Tibial artery (tissue), 4 donors: Measurements from ENCODE around the gene ZNF74.
"Not testable (repeated sequence)": the region's sequence is repeated elsewhere in the genome, so short reads cannot be mapped to it uniquely, and the experiment has no call there.

Source experiments
- DNase-seq, 2 donors: peaks; one replicate each; pipeline ENCODE4 v3.0.0-alpha.2; 2019
- H3K27ac ChIP-seq, 2 donors: fragments of 200-600 bp; sonication (generic) in 1 of 2; 1 replicate in 1 of 2; 2 replicates in 1 of 2; pipeline ENCODE4 v1.5.1; 2018 to 2019; ENCODE audit warnings: mild to moderate bottlenecking in 1 of 2
- H3K27me3 ChIP-seq, 2 donors: fragments of 200-600 bp; sonication (generic) in 1 of 2; one replicate each; pipeline versions ENCODE4 v1.5.1 to v1.6.0; 2016 to 2019
- H3K36me3 ChIP-seq, 3 donors: fragments of 200-600 bp; sonication (generic) in 2 of 3; one replicate each; pipeline ENCODE4 v1.5.1; 2016 to 2019; ENCODE audit warnings: mild to moderate bottlenecking in 2 of 3
- H3K4me1 ChIP-seq, 4 donors: fragments of 200-600 bp; sonication (generic) in 2 of 4; 1 replicate in 3 of 4; 2 replicates in 1 of 4; pipeline ENCODE4 v1.5.1; 2016 to 2019
- H3K4me3 ChIP-seq, 2 donors: fragments of 200-600 bp; sonication (generic) in 1 of 2; 1 replicate in 1 of 2; 2 replicates in 1 of 2; pipeline ENCODE4 v1.5.1; 2018 to 2019; ENCODE audit warnings: mild to moderate bottlenecking in 2 of 2
- H3K9me3 ChIP-seq, 3 donors: fragments of 200-600 bp; sonication (generic) in 1 of 3; one replicate each; pipeline ENCODE4 v1.5.1; 2016 to 2019
- intact Hi-C: fragments of 100-400 bp; cut with DNase I; formaldehyde crosslinking; loops from one replicate; pipeline ENCODE4 v1.15.0; 2023; ENCODE audit warnings: low total_unique reads
- TF ChIP-seq, protein P1 (sequence below), 2 experiments: fragments of 200-600 bp in 1 of 2; fragments of 450-650 bp in 1 of 2; IDR thresholded peaks; one replicate each; pipeline ENCODE4 v1.5.1; 2017 to 2019; ENCODE audit warnings: antibody characterized with exemption in 2 of 2, mild to moderate bottlenecking in 1 of 2, moderate library complexity in 1 of 2

ZNF74 gene

DNA sequence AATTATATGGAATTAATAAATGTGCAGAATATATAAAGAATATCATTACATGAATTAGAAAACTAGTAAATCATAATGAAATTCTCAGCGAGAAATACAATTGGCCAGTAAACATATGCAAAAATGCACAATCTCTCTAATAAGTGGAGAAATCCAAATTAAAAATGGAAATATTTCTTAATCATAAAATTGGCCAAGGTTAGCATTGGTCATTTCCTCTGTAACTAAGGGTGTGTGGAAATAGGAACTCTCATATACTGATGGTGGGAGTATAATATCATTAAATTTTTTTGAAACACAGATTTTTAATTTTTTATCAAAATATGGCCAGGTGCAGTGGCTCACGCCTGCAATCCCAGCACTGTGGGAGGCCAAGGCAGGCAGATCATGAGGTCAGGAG, 7.6 kb upstream of the ZNF74 start:
- Histone ChIP-seq H3K4me3 (no peak overlapping the region), H3K36me3 (no peaks in the 10 kb centered on the region), H3K27me3 (peaks cover 0 to 28% of the 10 kb centered on the region in 2 donors), H3K27ac (no peak overlapping the region), H3K9me3 (no peaks in the 10 kb centered on the region), H3K4me1 (no peaks in the 10 kb centered on the region)
- DNase-seq: no peak
- intact Hi-C loops: no loop called here
- TF ChIP-seq, protein P1, sequence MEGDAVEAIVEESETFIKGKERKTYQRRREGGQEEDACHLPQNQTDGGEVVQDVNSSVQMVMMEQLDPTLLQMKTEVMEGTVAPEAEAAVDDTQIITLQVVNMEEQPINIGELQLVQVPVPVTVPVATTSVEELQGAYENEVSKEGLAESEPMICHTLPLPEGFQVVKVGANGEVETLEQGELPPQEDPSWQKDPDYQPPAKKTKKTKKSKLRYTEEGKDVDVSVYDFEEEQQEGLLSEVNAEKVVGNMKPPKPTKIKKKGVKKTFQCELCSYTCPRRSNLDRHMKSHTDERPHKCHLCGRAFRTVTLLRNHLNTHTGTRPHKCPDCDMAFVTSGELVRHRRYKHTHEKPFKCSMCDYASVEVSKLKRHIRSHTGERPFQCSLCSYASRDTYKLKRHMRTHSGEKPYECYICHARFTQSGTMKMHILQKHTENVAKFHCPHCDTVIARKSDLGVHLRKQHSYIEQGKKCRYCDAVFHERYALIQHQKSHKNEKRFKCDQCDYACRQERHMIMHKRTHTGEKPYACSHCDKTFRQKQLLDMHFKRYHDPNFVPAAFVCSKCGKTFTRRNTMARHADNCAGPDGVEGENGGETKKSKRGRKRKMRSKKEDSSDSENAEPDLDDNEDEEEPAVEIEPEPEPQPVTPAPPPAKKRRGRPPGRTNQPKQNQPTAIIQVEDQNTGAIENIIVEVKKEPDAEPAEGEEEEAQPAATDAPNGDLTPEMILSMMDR (IDR thresholded peaks at IDR 0.05): no peak

DNA sequence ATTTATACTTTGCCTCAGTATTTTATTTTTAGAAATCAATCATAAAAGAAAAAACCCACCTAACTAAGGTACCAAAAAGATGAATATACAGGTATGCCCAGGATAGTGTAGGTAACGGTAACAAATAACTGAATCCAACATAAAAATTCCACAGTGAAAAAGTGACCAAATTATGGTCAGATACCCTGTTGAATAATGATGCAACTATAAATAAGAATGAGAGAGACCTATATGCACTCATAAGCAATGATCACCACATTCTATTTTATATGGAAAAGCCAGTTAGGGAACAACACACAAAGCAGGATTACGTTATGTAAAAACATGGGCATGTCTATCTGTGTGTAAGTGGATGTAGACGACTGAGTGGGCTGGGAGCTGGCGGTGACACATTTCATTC, 7.0 kb upstream of the ZNF74 start:
- TF ChIP-seq, protein P1 (IDR thresholded peaks at IDR 0.05): no peak
- H3K4me3 ChIP-seq: no peak overlapping the region
- no peak for DNase-seq
- H3K9me3 ChIP-seq: no peaks in the 10 kb centered on the region
- peaks cover 0 to 28% of the 10 kb centered on the region in 2 donors for H3K27me3 ChIP-seq
- intact Hi-C loops: no loop called here
- no peaks in the 10 kb centered on the region for H3K36me3 ChIP-seq
- H3K4me1 ChIP-seq: no peaks in the 10 kb centered on the region
- H3K27ac ChIP-seq: no peak overlapping the region

DNA sequence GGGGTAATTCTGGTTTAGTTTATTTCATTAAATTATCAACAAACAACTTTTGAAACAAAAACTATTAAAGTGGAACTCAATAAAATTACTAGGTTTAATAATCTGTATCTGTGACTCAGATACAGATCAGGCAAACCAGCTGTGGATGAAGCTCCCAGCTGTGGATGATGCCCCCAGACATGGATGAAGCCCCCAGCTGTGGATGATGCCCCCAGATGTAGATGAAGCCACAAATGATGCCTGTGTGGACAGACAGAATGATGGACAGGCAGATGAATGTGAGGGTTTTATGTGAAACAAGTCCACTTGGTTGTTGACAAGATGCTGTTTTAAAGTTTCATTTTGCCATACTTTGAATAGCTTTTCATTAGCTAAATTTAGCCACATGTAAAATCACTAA, 5.8 kb upstream of the ZNF74 start:
- TF ChIP-seq, protein P1 (IDR thresholded peaks at IDR 0.05): no peak
- no peak for DNase-seq
- Histone ChIP-seq H3K27ac (no peak overlapping the region), H3K9me3 (no peaks in the 10 kb centered on the region), H3K36me3 (no peaks in the 10 kb centered on the region), H3K4me3 (no peak overlapping the region), H3K27me3 (peaks cover 0 to 28% of the 10 kb centered on the region in 2 donors), H3K4me1 (peaks cover 0 to under 1% (median 0%) of the 10 kb centered on the region in 4 donors)
- intact Hi-C loops: no loop called here

DNA sequence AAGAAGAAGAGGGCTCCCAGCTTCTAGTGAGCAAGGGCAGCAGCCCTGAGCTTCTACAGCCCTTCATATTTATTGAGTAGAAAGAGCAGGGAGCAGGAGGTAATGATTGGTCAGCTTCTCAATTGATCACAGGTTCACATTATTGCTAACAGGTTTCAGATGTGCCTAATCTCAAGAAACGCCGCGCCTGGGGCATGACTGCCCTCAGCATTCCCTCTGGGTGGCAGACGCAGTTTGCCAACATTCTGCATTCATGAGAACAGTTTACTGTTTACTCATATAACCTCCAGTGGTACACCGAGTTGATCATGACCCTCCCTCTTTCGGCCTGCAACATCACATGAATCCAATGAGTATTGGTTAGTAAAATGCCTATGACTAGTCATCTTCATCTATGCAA, 4.7 kb upstream of the ZNF74 start:
- TF ChIP-seq, protein P1 (IDR thresholded peaks at IDR 0.05): no peak
- no peaks in the 10 kb centered on the region for H3K36me3 ChIP-seq
- no peak overlapping the region for H3K4me3 ChIP-seq
- no peak for DNase-seq
- no peak overlapping the region for H3K27ac ChIP-seq
- H3K27me3 ChIP-seq: peaks cover 0 to 20% of the 10 kb centered on the region in 2 donors
- no peaks in the 10 kb centered on the region for H3K9me3 ChIP-seq
- intact Hi-C loops: no loop called here
- peaks cover 0 to 6% (median 2%) of the 10 kb centered on the region in 4 donors for H3K4me1 ChIP-seq

DNA sequence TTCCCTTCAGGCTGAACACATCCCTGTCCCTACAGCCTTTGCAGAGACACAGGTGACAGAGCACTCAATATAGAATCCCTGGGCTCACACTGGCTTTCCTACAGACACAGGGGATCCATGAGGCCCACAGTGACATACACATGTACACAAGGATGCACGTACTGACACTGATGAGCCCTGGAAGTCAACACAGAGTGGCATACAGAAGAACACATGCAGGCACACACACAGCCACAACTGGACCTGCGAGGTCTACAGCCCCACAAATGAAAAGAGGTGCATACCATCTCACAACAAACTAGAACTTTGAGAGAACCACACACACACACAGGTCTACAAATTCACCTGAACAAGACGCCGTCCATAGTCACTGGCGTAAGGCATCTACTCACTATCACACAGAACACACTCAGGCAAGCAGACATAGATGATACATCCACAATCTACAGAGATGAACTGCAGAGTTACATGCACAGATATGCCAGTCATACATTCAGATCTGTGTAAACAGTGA, 3.5 kb upstream of the ZNF74 start:
- no peaks in the 10 kb centered on the region for H3K36me3 ChIP-seq
- intact Hi-C loops: no loop called here
- TF ChIP-seq, protein P1 (IDR thresholded peaks at IDR 0.05): no peak
- H3K27ac ChIP-seq: no peak overlapping the region
- DNase-seq: no peak
- H3K9me3 ChIP-seq: no peaks in the 10 kb centered on the region
- H3K27me3 ChIP-seq: peaks cover 0 to 10% of the 10 kb centered on the region in 2 donors
- H3K4me1 ChIP-seq: peaks cover 0 to 17% (median 11%) of the 10 kb centered on the region in 4 donors
- H3K4me3 ChIP-seq: no peak overlapping the region

DNA sequence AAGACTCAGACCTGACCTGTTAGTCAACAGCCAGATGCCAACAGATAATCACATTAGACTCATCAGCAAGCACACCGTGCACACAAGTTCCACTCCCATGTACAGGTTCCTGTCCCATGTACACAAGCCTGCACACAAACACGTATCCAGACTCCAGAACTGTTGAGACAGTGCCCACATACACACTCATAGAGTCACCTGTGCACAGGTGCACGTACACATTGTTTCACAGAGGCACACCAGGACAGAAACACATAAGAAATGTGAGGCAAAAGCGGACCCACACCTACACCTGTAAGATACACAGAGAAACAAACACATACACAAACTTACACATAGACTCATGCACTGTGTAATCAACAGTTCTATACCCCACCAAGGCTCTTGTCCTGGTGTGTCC, 2.7 kb upstream of the ZNF74 start:
- no peak overlapping the region for H3K27ac ChIP-seq
- peaks cover 0 to 22% (median 14%) of the 10 kb centered on the region in 4 donors for H3K4me1 ChIP-seq
- intact Hi-C loops: no loop called here
- no peaks in the 10 kb centered on the region for H3K9me3 ChIP-seq
- TF ChIP-seq, protein P1 (IDR thresholded peaks at IDR 0.05): no peak
- H3K36me3 ChIP-seq: no peaks in the 10 kb centered on the region
- DNase-seq: no peak
- peaks cover 0 to 6% of the 10 kb centered on the region in 2 donors for H3K27me3 ChIP-seq
- no peak overlapping the region for H3K4me3 ChIP-seq

DNA sequence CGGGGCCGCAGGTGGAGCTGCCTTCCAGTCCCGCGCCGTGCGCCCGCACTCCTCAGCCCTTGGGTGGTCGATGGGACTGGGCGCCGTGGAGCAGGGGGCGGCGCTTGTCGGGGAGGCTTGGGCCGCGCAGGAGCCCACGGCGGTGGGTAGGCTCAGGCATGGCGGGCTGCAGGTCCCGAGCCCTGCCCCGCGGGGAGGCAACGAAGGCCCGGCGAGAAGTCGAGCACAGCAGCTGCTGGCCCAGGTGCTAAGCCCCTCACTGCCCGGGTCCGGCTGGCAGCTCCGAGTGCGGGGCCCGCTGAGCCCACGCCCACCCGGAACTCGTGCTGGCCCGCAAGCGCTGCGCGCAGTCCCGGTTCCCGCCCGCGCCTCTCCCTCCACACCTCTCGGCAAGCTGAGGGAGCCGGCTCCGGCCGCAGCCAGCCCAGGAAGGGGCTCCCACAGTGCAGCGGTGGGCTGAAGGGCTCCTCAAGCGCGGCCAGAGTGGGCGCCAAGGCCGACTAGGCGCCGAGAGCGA, 1.5 kb upstream of the ZNF74 start:
- H3K27ac ChIP-seq, intact Hi-C loops, H3K4me3 ChIP-seq, H3K27me3 ChIP-seq, H3K9me3 ChIP-seq, H3K36me3 ChIP-seq, DNase-seq: not testable (repeated sequence)
- H3K4me1 ChIP-seq: peaks cover 0 to 24% (median 15%) of the 10 kb centered on the region in 4 donors
